CD14-positive monocyte (primary cell): Measurements from ENCODE around the gene THBS3. TPM values are rescaled to one million over a fixed set of nuclear protein-coding genes. Genes with fewer than 3 reads are reported as not detected.

Experiments
- DNase-seq, 3 donors: peaks; one replicate each; pipeline ENCODE4 v3.0.0-alpha.2; 2011 to 2022
- H2AFZ ChIP-seq: 2 replicates; pipeline ENCODE4 v1.6.0; 2012; ENCODE audit warnings: mild to moderate bottlenecking, low read depth, low read length, inconsistent platforms; ENCODE audit not compliant: insufficient read depth, poor library complexity, severe bottlenecking
- H3K27ac ChIP-seq, 2 donors: 1 replicate in 1 of 2; 2 replicates in 1 of 2; pipeline ENCODE4 v1.5.1; 2012 to 2013; ENCODE audit warnings: low read length in 2 of 2, control low read depth in 1 of 2, inconsistent platforms in 1 of 2, low read depth in 1 of 2, mild to moderate bottlenecking in 1 of 2
- H3K27me3 ChIP-seq, 2 donors: one replicate each; pipeline versions ENCODE4 v1.6.0 to v1.6.1; 2011 to 2013; ENCODE audit warnings: low read length in 2 of 2; ENCODE audit not compliant: control insufficient read depth in 2 of 2, insufficient read depth in 2 of 2
- H3K36me3 ChIP-seq, 2 donors: replicated peaks in 1 of 2; 1 replicate in 1 of 2; 2 replicates in 1 of 2; pipeline versions ENCODE4 v1.5.1 to v1.6.1; 2012 to 2013; ENCODE audit warnings: low read length in 2 of 2, control low read depth in 1 of 2, inconsistent platforms in 1 of 2, mild to moderate bottlenecking in 1 of 2; ENCODE audit not compliant: insufficient read depth in 2 of 2, control insufficient read depth in 1 of 2
- H3K4me1 ChIP-seq, 2 donors: 1 replicate in 1 of 2; 2 replicates in 1 of 2; pipeline versions ENCODE4 v1.5.1 to v1.6.1; 2012 to 2013; ENCODE audit warnings: low read length in 2 of 2, control low read depth in 1 of 2, inconsistent platforms in 1 of 2, mild to moderate bottlenecking in 1 of 2, moderate library complexity in 1 of 2; ENCODE audit not compliant: insufficient read depth in 2 of 2, control insufficient read depth in 1 of 2
- H3K4me2 ChIP-seq: replicated peaks from 2 replicates; pipeline ENCODE3; 2012; ENCODE audit warnings: low read length, moderate library complexity, mild to moderate bottlenecking; ENCODE audit not compliant: poor library complexity, severe bottlenecking; ENCODE audit errors: extremely low read depth
- H3K4me3 ChIP-seq, 3 experiments: fragments of 200-600 bp in 1 of 3; sonication (generic) in 1 of 3; replicated peaks in 1 of 3; 1 replicate in 2 of 3; 2 replicates in 1 of 3; pipeline ENCODE4 v1.5.1; 2011 to 2013; ENCODE audit warnings: low read length in 3 of 3, mild to moderate bottlenecking in 3 of 3, control low read depth in 2 of 3, low read depth in 2 of 3, inconsistent platforms in 1 of 3, moderate library complexity in 1 of 3
- H3K79me2 ChIP-seq: 2 replicates; pipeline ENCODE4 v1.6.0; 2012; ENCODE audit warnings: mild to moderate bottlenecking, control low read depth, inconsistent platforms, low read length, moderate library complexity; ENCODE audit not compliant: insufficient read depth
- H3K9ac ChIP-seq: 2 replicates; pipeline ENCODE4 v1.6.0; 2017; ENCODE audit warnings: low read length, mild to moderate bottlenecking; ENCODE audit not compliant: insufficient read depth, poor library complexity, severe bottlenecking
- H3K9me3 ChIP-seq, 2 donors: replicated peaks in 1 of 2; 1 replicate in 1 of 2; 2 replicates in 1 of 2; pipeline versions ENCODE4 v1.5.1 to v1.6.1; 2012 to 2013; ENCODE audit warnings: low read length in 2 of 2, control low read depth in 1 of 2; ENCODE audit not compliant: control insufficient read depth in 1 of 2, insufficient read depth in 1 of 2
- H4K20me1 ChIP-seq: 2 replicates; pipeline ENCODE4 v1.6.0; 2012; ENCODE audit warnings: mild to moderate bottlenecking, low read length, control low read depth, moderate library complexity; ENCODE audit not compliant: insufficient read depth
- H3K27ac Mint-ChIP-seq, 7 donors: one replicate each; pipeline ENCODE4 v1.8.0; 2020; ENCODE audit warnings: mild to moderate bottlenecking in 7 of 7, mixed read lengths in 7 of 7, moderate library complexity in 6 of 7, inconsistent platforms in 2 of 7
- H3K27me3 Mint-ChIP-seq, 3 donors: one replicate each; pipeline ENCODE4 v1.8.0; 2021 to 2022; ENCODE audit warnings: low read depth in 3 of 3, mild to moderate bottlenecking in 3 of 3, mixed read lengths in 3 of 3, moderate library complexity in 3 of 3, inconsistent platforms in 1 of 3
- H3K36me3 Mint-ChIP-seq, 2 donors: one replicate each; pipeline ENCODE4 v1.8.0; 2020; ENCODE audit warnings: mixed read lengths in 2 of 2, inconsistent platforms in 1 of 2, mild to moderate bottlenecking in 1 of 2
- H3K4me1 Mint-ChIP-seq: one replicate; pipeline ENCODE4 v1.8.0; 2020; ENCODE audit warnings: mild to moderate bottlenecking, mixed read lengths
- H3K4me3 Mint-ChIP-seq, 2 donors: one replicate each; pipeline ENCODE4 v1.8.0; 2020; ENCODE audit warnings: mild to moderate bottlenecking in 2 of 2, mixed read lengths in 2 of 2, moderate library complexity in 1 of 2
- H3K9me3 Mint-ChIP-seq, 7 donors: one replicate each; pipeline ENCODE4 v1.8.0; 2020 to 2022; ENCODE audit warnings: mixed read lengths in 7 of 7, mild to moderate bottlenecking in 6 of 7, moderate library complexity in 6 of 7, inconsistent platforms in 2 of 7
- CTCF ChIP-seq: fragments of 200-600 bp; IDR thresholded peaks from one replicate; pipeline ENCODE4 v1.8.0; 2022; ENCODE audit warnings: antibody characterized with exemption, mild to moderate bottlenecking
- WGBS: methylation state at CpG from one replicate; pipeline ENCODE4 v1.1.5; 2013; ENCODE audit warnings: missing lambda C conversion rate; ENCODE audit not compliant: insufficient coverage; 5-methylcytosine and 5-hydroxymethylcytosine counted together
- intact Hi-C, 2 donors: fragments of 100-400 bp; cut with micrococcal nuclease; formaldehyde crosslinking; loops; one replicate each; pipeline versions ENCODE4 v1.15.0 to v1.15.1; 2023
- polyA plus RNA-seq, 3 donors: library from polyadenylated mRNA; depleted of rRNA in 1 of 3; unstranded in 2 of 3; stranded (reverse) in 1 of 3; fragments of 300-500 nt in 2 of 3; fragments of >200 nt in 1 of 3; fragmentation: Illumina TruSeq in 2 of 3; gene quantifications; 1 replicate in 2 of 3; 2 replicates in 1 of 3; pipeline ENCODE4 v1.2.3, GENCODE V29; 2012 to 2021

Gene THBS3
- polyA plus RNA-seq, 3 donors = 3.2 to 50.7 (median 5.3) TPM

- Histone ChIP-seq H3K4me2 (peak within 1 kb of the TSS; percentile 86), H3K4me1 (peaks cover 36 to 44% of the 10 kb centered on the region in 2 donors), H2AFZ (peak within 1 kb of the TSS; percentile 96), H3K27ac (peak within 1 kb of the TSS; percentile 69 to 90), H4K20me1 (no peaks in the 10 kb centered on the region), H3K4me3 (peak within 1 kb of the TSS; percentile 70 to 95 (median 91)), H3K27me3 (no peaks in the 10 kb centered on the region), H3K36me3 (peaks cover 14 to 19% of the 10 kb centered on the region in 2 donors), H3K9me3 (no peaks in the 10 kb centered on the region), H3K79me2 (peaks cover 21% of the 10 kb centered on the region), H3K9ac (peak within 1 kb of the TSS; percentile 84)
- H3K9me3 Mint-ChIP-seq = no peaks in the 10 kb centered on the region
- peak; percentile 67 for TF ChIP-seq CTCF
- WGBS = under 1% methylated on average over 20 of the region's 38 CpGs
- H3K4me1 Mint-ChIP-seq = peaks cover 38% of the 10 kb centered on the region
- DNase-seq = peak in 1 of 3 donors; percentile 17
- H3K27ac Mint-ChIP-seq = peak within 1 kb of the TSS; percentile 84 to 96 (median 93)
- peak within 1 kb of the TSS; percentile 93 to 96 for H3K4me3 Mint-ChIP-seq
- intact Hi-C loops = loop anchor here in 1 of 2 donors (5.0 kb wide), 1 partner anchor 36 kb away; the partner anchor contains the start of gene SLC50A1
- peaks cover 19 to 27% of the 10 kb centered on the region in 2 donors for H3K36me3 Mint-ChIP-seq
- H3K27me3 Mint-ChIP-seq = peaks cover 4 to 22% (median 21%) of the 10 kb centered on the region in 3 donors
Observed at GRCh38 chr1:155173478-155174323, 34.0 kb downstream of the THBS3 start, which contains the start of gene TRIM46. Gene TRIM46 (plus strand): TSS chr1:155173849. CDS start chr1:155173967, 118 bp downstream.

GRCh38 chr1:155172732-155173477, 34.8 kb downstream of the THBS3 start, which contains the start of gene KRTCAP2:
Gene KRTCAP2 (minus strand): TSS chr1:155173304. CDS start chr1:155173224, 80 bp downstream.
- H3K27ac Mint-ChIP-seq = peak within 1 kb of the TSS; percentile 84 to 96 (median 93)
- Histone ChIP-seq H3K27me3 (no peaks in the 10 kb centered on the region), H3K9ac (peak within 1 kb of the TSS; percentile 84), H3K79me2 (peaks cover 21% of the 10 kb centered on the region), H3K9me3 (no peaks in the 10 kb centered on the region), H4K20me1 (no peaks in the 10 kb centered on the region), H3K4me2 (peak within 1 kb of the TSS; percentile 86), H3K4me3 (peak within 1 kb of the TSS; percentile 70 to 95 (median 91)), H3K4me1 (peaks cover 29 to 37% of the 10 kb centered on the region in 2 donors), H2AFZ (peak within 1 kb of the TSS; percentile 96), H3K27ac (peak within 1 kb of the TSS; percentile 69 to 90), H3K36me3 (peaks cover 14 to 19% of the 10 kb centered on the region in 2 donors)
- intact Hi-C loops = loop anchor here in 1 of 2 donors (5.0 kb wide), 1 partner anchor 36 kb away; the partner anchor contains the start of gene SLC50A1
- H3K27me3 Mint-ChIP-seq = peaks cover 4 to 22% (median 21%) of the 10 kb centered on the region in 3 donors
- under 1% methylated on average over 49 of the region's 57 CpGs for WGBS
- TF ChIP-seq CTCF = peak; percentile 95
- peak within 1 kb of the TSS; percentile 93 to 96 for H3K4me3 Mint-ChIP-seq
- peaks cover 19 to 30% of the 10 kb centered on the region in 2 donors for H3K36me3 Mint-ChIP-seq
- peak; percentile 93 to 98 (median 95) for DNase-seq
- H3K4me1 Mint-ChIP-seq = peaks cover 36% of the 10 kb centered on the region
- H3K9me3 Mint-ChIP-seq = no peaks in the 10 kb centered on the region
